Uterus (tissue), 4 donors: ENCODE measurements around the gene RASSF4. TPM values are rescaled to one million over a fixed set of nuclear protein-coding genes. Genes with fewer than 3 reads are reported as not detected.

Source experiments
- DNase-seq, 2 donors: peaks; one replicate each; pipeline ENCODE4 v3.0.0-alpha.2; 2019 to 2020
- H3K27ac ChIP-seq, 2 donors: fragments of 200-600 bp; sonication (generic); 1 replicate in 1 of 2; 2 replicates in 1 of 2; pipeline ENCODE4 v1.5.1; 2016 to 2018
- H3K27me3 ChIP-seq, 2 donors: fragments of 200-600 bp; sonication (generic); one replicate each; pipeline ENCODE4 v1.5.1; 2018 to 2019; ENCODE audit warnings: control low read depth in 1 of 2
- H3K36me3 ChIP-seq, 2 donors: fragments of 200-600 bp; sonication (generic); one replicate each; pipeline ENCODE4 v1.5.1; 2019; ENCODE audit warnings: control low read depth in 1 of 2
- H3K4me1 ChIP-seq, 2 donors: fragments of 200-600 bp; sonication (generic); one replicate each; pipeline ENCODE4 v1.5.1; 2018 to 2019; ENCODE audit warnings: control low read depth in 1 of 2
- H3K4me3 ChIP-seq, 2 donors: fragments of 200-600 bp; sonication (generic); 1 replicate in 1 of 2; 2 replicates in 1 of 2; pipeline ENCODE4 v1.5.1; 2018 to 2019; ENCODE audit warnings: mild to moderate bottlenecking in 1 of 2
- H3K9me3 ChIP-seq, 2 donors: fragments of 200-600 bp; sonication (generic); one replicate each; pipeline ENCODE4 v1.5.1; 2019; ENCODE audit warnings: control low read depth in 1 of 2
- CTCF ChIP-seq, 4 experiments: fragments of 200-600 bp in 2 of 4; fragments of 450-650 bp in 2 of 4; sonication (generic) in 2 of 4; IDR thresholded peaks; one replicate each; pipeline ENCODE4 v1.5.1; 2016 to 2019; ENCODE audit warnings: antibody characterized with exemption in 4 of 4, mild to moderate bottlenecking in 2 of 4, moderate library complexity in 1 of 4
- POLR2A ChIP-seq, 2 donors: fragments of 450-650 bp; IDR thresholded peaks; one replicate each; pipeline ENCODE4 v1.6.1; 2016; ENCODE audit warnings: antibody characterized with exemption in 2 of 2, mild to moderate bottlenecking in 1 of 2, moderate library complexity in 1 of 2
- intact Hi-C: fragments of 100-400 bp; cut with DNase I; formaldehyde crosslinking; loops from one replicate; pipeline ENCODE4 v1.15.1; 2023; ENCODE audit warnings: low total_unique reads
- total RNA-seq, 4 donors: library from RNA; depleted of rRNA in 3 of 4; stranded (reverse); fragments of >200 nt in 3 of 4; gene quantifications; one replicate each; pipeline versions ENCODE4 v1.1.0 to v1.2.4, GENCODE V29; 2014 to 2023
- donor health status: DM: yes; HTN: yes; CAD: no.

Gene RASSF4
- total RNA-seq, 4 donors from 2014 or later, result 6.1 to 26.5 (median 8.2) TPM

DNA sequence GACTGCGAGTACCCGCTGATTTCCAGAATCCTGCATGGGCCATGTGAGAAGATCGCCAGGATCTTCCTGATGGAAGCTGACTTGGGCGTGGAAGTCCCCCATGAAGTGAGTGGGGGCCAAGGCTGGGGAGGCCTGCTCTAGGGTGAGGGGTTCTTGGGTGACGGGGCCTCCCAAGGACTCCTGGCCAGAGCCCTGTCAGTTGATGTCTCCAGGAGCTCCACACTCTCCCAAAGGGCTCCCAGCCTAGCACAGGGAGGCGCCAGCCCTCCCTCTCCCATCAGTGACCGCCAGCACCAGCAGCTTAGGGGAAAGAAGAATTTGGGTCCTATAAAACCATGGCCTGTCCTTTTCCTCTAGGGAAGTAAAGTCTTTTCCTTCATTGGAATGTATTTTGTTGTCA lies 31.4 kb downstream of the RASSF4 start:
- TF ChIP-seq CTCF (IDR thresholded peaks at IDR 0.05) (no peak), POLR2A (IDR thresholded peaks at IDR 0.05) (no peak)
- no peak overlapping the region for H3K4me3 ChIP-seq
- no peaks in the 10 kb centered on the region for H3K27me3 ChIP-seq
- H3K27ac ChIP-seq, result peak overlapping the region; percentile 92 to 94
- no peaks in the 10 kb centered on the region for H3K36me3 ChIP-seq
- intact Hi-C loops, result no loop called here
- H3K9me3 ChIP-seq, result no peaks in the 10 kb centered on the region
- DNase-seq, result no peak
- H3K4me1 ChIP-seq, result peaks cover 0 to 11% of the 10 kb centered on the region in 2 donors

GRCh38 chr10:44991571-44991970 lies 32.0 kb downstream of the RASSF4 start:
- intact Hi-C loops, result no loop called here
- DNase-seq, result peak; percentile 48 to 64
- Histone ChIP-seq H3K4me3 (no peak overlapping the region), H3K9me3 (no peaks in the 10 kb centered on the region), H3K36me3 (no peaks in the 10 kb centered on the region), H3K27me3 (no peaks in the 10 kb centered on the region), H3K4me1 (peaks cover 0 to 11% of the 10 kb centered on the region in 2 donors), H3K27ac (peak overlapping the region; percentile 92 to 94)
- TF ChIP-seq CTCF (IDR thresholded peaks at IDR 0.05) (no peak), POLR2A (IDR thresholded peaks at IDR 0.05) (no peak)

- peak; percentile 18 to 33 for DNase-seq
- H3K36me3 ChIP-seq, result no peaks in the 10 kb centered on the region
- no peaks in the 10 kb centered on the region for H3K9me3 ChIP-seq
- TF ChIP-seq CTCF (IDR thresholded peaks at IDR 0.05), result no peak
- TF ChIP-seq POLR2A (IDR thresholded peaks at IDR 0.05), result no peak
- H3K4me1 ChIP-seq, result peaks cover 5 to 11% of the 10 kb centered on the region in 2 donors
- no peaks in the 10 kb centered on the region for H3K27me3 ChIP-seq
- H3K4me3 ChIP-seq, result no peak overlapping the region
- intact Hi-C loops, result no loop called here
- H3K27ac ChIP-seq, result peak overlapping the region; percentile 92 to 94
Measured at GRCh38 chr10:44992070-44992731, 32.6 kb downstream of the RASSF4 start.

DNA sequence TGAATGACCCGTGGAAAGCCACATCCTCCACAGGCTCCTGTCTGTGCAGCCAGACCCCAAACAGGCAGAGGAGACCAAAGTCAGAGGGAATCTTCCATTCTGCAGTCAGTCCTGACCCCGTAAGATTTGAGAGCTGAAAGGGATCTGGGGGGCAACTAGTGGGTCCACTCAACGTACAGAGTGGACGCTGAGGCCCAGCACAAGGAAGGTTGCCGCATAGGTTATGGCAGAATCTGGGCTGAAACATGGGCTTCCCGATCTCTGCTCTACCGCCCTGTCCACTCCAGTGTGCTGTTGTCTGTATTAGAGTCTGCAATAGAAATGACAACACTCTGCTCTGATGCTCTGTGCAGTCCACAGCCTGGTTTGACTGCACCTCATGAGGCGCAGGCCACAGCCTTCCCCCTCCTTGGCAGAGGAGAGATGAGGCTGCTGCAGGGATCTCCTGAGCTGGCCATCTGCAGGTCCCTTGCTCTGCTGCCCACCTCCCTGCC lies 33.2 kb downstream of the RASSF4 start:
- no peaks in the 10 kb centered on the region for H3K36me3 ChIP-seq
- no peak for DNase-seq
- intact Hi-C loops, result no loop called here
- no peaks in the 10 kb centered on the region for H3K9me3 ChIP-seq
- TF ChIP-seq CTCF (IDR thresholded peaks at IDR 0.05) (no peak), POLR2A (IDR thresholded peaks at IDR 0.05) (no peak)
- H3K27ac ChIP-seq, result peak overlapping the region; percentile 92 to 94
- H3K27me3 ChIP-seq, result no peaks in the 10 kb centered on the region
- no peak overlapping the region for H3K4me3 ChIP-seq
- H3K4me1 ChIP-seq, result peaks cover 7 to 11% of the 10 kb centered on the region in 2 donors

GRCh38 chr10:44993226-44993921 lies 33.8 kb downstream of the RASSF4 start:
- Histone ChIP-seq H3K27ac (peak overlapping the region; percentile 92 to 94), H3K27me3 (no peaks in the 10 kb centered on the region), H3K9me3 (no peaks in the 10 kb centered on the region), H3K4me1 (peaks cover 8 to 11% of the 10 kb centered on the region in 2 donors), H3K4me3 (no peak overlapping the region), H3K36me3 (no peaks in the 10 kb centered on the region)
- intact Hi-C loops, result no loop called here
- TF ChIP-seq CTCF (IDR thresholded peaks at IDR 0.05), result no peak
- TF ChIP-seq POLR2A (IDR thresholded peaks at IDR 0.05), result no peak
- DNase-seq, result peak in 1 of 2 donors; percentile 18
